KMS-11 (cell line): ENCODE measurements around the gene PPP1R3G.

Experiments used
- H2AFZ ChIP-seq: fragments of 200-600 bp; sonication (generic); 2 replicates; pipeline ENCODE4 v1.6.1; 2016; ENCODE audit warnings: antibody characterized with exemption, mixed run types, low read depth
- H3K27ac ChIP-seq: fragments of 200-600 bp; sonication (generic); 2 replicates; pipeline ENCODE4 v1.6.1; 2016; ENCODE audit warnings: mild to moderate bottlenecking, mixed run types
- H3K27me3 ChIP-seq: fragments of 200-600 bp; sonication (generic); 2 replicates; pipeline ENCODE4 v1.6.1; 2017; ENCODE audit warnings: mild to moderate bottlenecking, low read depth, mixed run types, moderate library complexity; ENCODE audit not compliant: insufficient read depth
- H3K36me3 ChIP-seq: fragments of 200-600 bp; sonication (generic); 2 replicates; pipeline ENCODE4 v1.6.1; 2017; ENCODE audit warnings: mild to moderate bottlenecking, mixed run types; ENCODE audit not compliant: insufficient read depth
- H3K4me1 ChIP-seq: fragments of 200-600 bp; sonication (generic); 2 replicates; pipeline ENCODE4 v1.6.1; 2016; ENCODE audit warnings: mild to moderate bottlenecking, low read depth, mixed run types; ENCODE audit not compliant: poor library complexity, severe bottlenecking
- H3K4me2 ChIP-seq: fragments of 200-600 bp; sonication (generic); 2 replicates; pipeline ENCODE4 v1.7.0; 2016; ENCODE audit warnings: mild to moderate bottlenecking, mixed run types
- H3K4me3 ChIP-seq: fragments of 200-600 bp; sonication (generic); IDR thresholded peaks from 2 replicates; pipeline ENCODE4 v1.6.1; 2017; ENCODE audit warnings: low read depth, low read length, mixed read lengths; ENCODE audit not compliant: insufficient read depth
- H3K79me2 ChIP-seq: fragments of 200-600 bp; sonication (generic); 2 replicates; pipeline ENCODE4 v1.6.1; 2016; ENCODE audit warnings: low read depth, mixed run types; ENCODE audit not compliant: insufficient read depth
- H3K9ac ChIP-seq: fragments of 200-600 bp; sonication (generic); 2 replicates; pipeline ENCODE4 v1.6.1; 2016; ENCODE audit warnings: mild to moderate bottlenecking, mixed run types
- H4K20me1 ChIP-seq: fragments of 200-600 bp; sonication (generic); 2 replicates; pipeline ENCODE4 v1.6.1; 2016; ENCODE audit warnings: mild to moderate bottlenecking, mixed run types; ENCODE audit not compliant: insufficient read depth
- TF ChIP-seq, protein P1 (sequence below): fragments of 200-600 bp; sonication (generic); conservative IDR thresholded peaks from 2 replicates; pipeline ENCODE4 v1.6.1; 2017; ENCODE audit warnings: low read depth, mild to moderate bottlenecking, antibody characterized with exemption, low read length, moderate library complexity, mixed read lengths

Gene PPP1R3G

GRCh38 chr6:5088780-5089179, 3.6 kb downstream of the PPP1R3G start:
- Histone ChIP-seq H3K27me3 (no peaks in the 10 kb centered on the region), H3K36me3 (no peaks in the 10 kb centered on the region; the same call in 1 of the 2 replicates), H3K27ac (no peak overlapping the region), H3K4me3 (no peak overlapping the region), H3K9ac (no peak overlapping the region), H3K4me1 (no peaks in the 10 kb centered on the region), H3K4me2 (no peak overlapping the region), H2AFZ (no peak overlapping the region), H4K20me1 (no peaks in the 10 kb centered on the region), H3K79me2 (no peaks in the 10 kb centered on the region)
- TF ChIP-seq, protein P1, sequence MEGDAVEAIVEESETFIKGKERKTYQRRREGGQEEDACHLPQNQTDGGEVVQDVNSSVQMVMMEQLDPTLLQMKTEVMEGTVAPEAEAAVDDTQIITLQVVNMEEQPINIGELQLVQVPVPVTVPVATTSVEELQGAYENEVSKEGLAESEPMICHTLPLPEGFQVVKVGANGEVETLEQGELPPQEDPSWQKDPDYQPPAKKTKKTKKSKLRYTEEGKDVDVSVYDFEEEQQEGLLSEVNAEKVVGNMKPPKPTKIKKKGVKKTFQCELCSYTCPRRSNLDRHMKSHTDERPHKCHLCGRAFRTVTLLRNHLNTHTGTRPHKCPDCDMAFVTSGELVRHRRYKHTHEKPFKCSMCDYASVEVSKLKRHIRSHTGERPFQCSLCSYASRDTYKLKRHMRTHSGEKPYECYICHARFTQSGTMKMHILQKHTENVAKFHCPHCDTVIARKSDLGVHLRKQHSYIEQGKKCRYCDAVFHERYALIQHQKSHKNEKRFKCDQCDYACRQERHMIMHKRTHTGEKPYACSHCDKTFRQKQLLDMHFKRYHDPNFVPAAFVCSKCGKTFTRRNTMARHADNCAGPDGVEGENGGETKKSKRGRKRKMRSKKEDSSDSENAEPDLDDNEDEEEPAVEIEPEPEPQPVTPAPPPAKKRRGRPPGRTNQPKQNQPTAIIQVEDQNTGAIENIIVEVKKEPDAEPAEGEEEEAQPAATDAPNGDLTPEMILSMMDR, result no peak

- Histone ChIP-seq H4K20me1 (no peaks in the 10 kb centered on the region), H3K9ac (no peak overlapping the region), H3K4me2 (no peak overlapping the region), H3K4me3 (no peak overlapping the region), H3K27ac (no peak overlapping the region), H3K79me2 (no peaks in the 10 kb centered on the region), H3K4me1 (no peaks in the 10 kb centered on the region), H3K36me3 (no peaks in the 10 kb centered on the region; the same call in 1 of the 2 replicates), H2AFZ (no peak overlapping the region), H3K27me3 (no peaks in the 10 kb centered on the region)
- TF ChIP-seq, protein P1, result no peak
Measured at GRCh38 chr6:5089481-5090438, 4.6 kb downstream of the PPP1R3G start.

- H3K27me3 ChIP-seq, result no peaks in the 10 kb centered on the region
Measured at GRCh38 chr6:5090603-5091002, 5.5 kb downstream of the PPP1R3G start.

DNA sequence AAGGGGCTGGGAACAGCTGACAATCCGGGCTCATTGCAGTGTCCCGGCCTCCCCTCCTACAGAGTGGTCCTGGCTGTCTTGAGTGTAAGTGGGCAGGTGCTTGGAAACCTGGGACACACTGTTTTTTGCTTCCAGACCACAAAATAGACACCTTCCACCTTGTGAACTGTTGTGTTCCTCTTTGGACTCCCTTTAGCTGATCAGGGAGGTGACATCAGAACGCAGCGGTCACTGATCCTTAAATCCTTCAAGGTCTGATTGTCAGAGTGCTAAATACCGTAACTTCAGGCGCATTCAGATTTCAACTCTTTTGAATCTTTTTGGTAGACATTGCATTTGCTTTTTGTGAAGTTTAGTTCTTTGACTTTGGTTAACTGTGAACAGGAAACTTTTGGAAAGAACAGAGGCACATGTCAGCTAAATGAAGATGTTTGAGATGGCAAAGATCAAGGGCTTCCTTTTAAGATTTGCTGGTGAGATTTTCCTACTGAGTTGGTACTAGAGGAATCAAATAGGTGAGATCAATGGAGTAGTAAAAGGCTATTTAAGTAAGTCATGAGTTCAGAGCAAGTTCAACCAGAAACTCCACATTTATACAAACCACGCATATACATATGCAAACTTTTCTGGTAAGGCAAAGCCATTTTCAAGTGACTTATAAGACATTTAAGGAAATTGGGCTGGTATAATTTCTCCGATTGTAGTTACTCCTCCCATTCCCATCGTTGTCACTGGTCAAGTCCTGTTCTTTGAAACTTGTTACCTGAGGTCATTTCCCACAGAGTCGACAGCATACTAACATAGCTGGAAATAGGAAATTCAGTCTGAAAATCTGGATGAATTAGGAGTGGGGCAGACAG, 6.3 kb downstream of the PPP1R3G start:
- H3K4me1 ChIP-seq, result no peaks in the 10 kb centered on the region
- no peak overlapping the region for H3K4me2 ChIP-seq
- H3K9ac ChIP-seq, result no peak overlapping the region
- no peaks in the 10 kb centered on the region for H3K79me2 ChIP-seq
- H3K27ac ChIP-seq, result no peak overlapping the region
- H3K27me3 ChIP-seq, result no peaks in the 10 kb centered on the region
- no peak overlapping the region for H3K4me3 ChIP-seq
- no peak overlapping the region for H2AFZ ChIP-seq
- H4K20me1 ChIP-seq, result no peaks in the 10 kb centered on the region
- H3K36me3 ChIP-seq, result no peaks in the 10 kb centered on the region; the same call in 1 of the 2 replicates
- TF ChIP-seq, protein P1, result no peak

More at GRCh38 chr6:5090603-5091002, 5.5 kb downstream of the PPP1R3G start:
- Histone ChIP-seq H3K36me3 (no peaks in the 10 kb centered on the region; the same call in 1 of the 2 replicates), H3K4me1 (no peaks in the 10 kb centered on the region), H3K4me3 (no peak overlapping the region), H2AFZ (no peak overlapping the region), H4K20me1 (no peaks in the 10 kb centered on the region), H3K9ac (no peak overlapping the region), H3K4me2 (no peak overlapping the region), H3K79me2 (no peaks in the 10 kb centered on the region), H3K27ac (no peak overlapping the region)
- TF ChIP-seq, protein P1, result no peak
